HepG2 (cell line): ENCODE results near the gene ETS1. TPM values are rescaled to one million over a fixed set of nuclear protein-coding genes. Genes with fewer than 3 reads are reported as not detected.

Experiments
- ATAC-seq: fragments of 200-7000 bp; cut with Tn5 transposase; 3 replicates; pipeline ENCODE4 v1.9.1; 2020; ENCODE audit warnings: mild to moderate bottlenecking, moderate library complexity
- BruUV-seq: library from RNA; stranded (reverse); fragments of 400-500 nt; replicated peaks from 2 replicates; lab custom pipeline; 2021; lab: Mats Ljungman, UMichigan
- CTCF ChIA-PET: fragments of 300-600 bp; formaldehyde crosslinking; extraction: SDS; loops from one replicate; lab custom pipeline; 2021; ENCODE audit warnings: low total read pairs, inconsistent platforms, low intra/inter-chr PET ratio; lab: Yijun Ruan, JAX
- POLR2A ChIA-PET: fragments of 350-600 bp; sonication (Branson Sonifier 250); formaldehyde crosslinking; loops from one replicate; lab custom pipeline; 2020; ENCODE audit warnings: antibody characterized with exemption, inconsistent platforms; lab: Yijun Ruan, JAX
- DNase-seq: peaks from one replicate; pipeline ENCODE4 v3.0.0-alpha.2; 2015; ENCODE audit warnings: low spot score
- FAIRE-seq: peaks from 3 replicates; lab custom pipeline; 2011; peaks lifted over from hg19 to GRCh38; lab: Jason Lieb, UNC
- H2AFZ ChIP-seq: one replicate; pipeline ENCODE4 v1.6.1; 2011; ENCODE audit warnings: low read length, inconsistent platforms
- H3K27ac ChIP-seq: fragments of 300-600 bp; 3 replicates; pipeline ENCODE4 v1.8.0; 2011; ENCODE audit warnings: mixed run types, mild to moderate bottlenecking, mixed read lengths, low read length, inconsistent platforms; ENCODE audit not compliant: insufficient read depth; ENCODE audit errors: extremely low read length
- H3K27me3 ChIP-seq, 2 experiments: fragments of 200-600 bp in 1 of 2; 2 replicates in 1 of 2; 3 replicates in 1 of 2; pipeline versions ENCODE4 v1.6.0 to v1.8.0; 2011; ENCODE audit warnings: low read length in 2 of 2, mild to moderate bottlenecking in 2 of 2, moderate library complexity in 2 of 2, inconsistent platforms in 1 of 2; ENCODE audit not compliant: insufficient read depth in 2 of 2, control insufficient read depth in 1 of 2
- H3K36me3 ChIP-seq, 2 experiments: fragments of 200-600 bp in 1 of 2; replicated peaks in 1 of 2; 2 replicates in 1 of 2; 3 replicates in 1 of 2; pipeline versions ENCODE4 v1.5.1 to v1.8.0; 2011; ENCODE audit warnings: low read length in 2 of 2, inconsistent platforms in 1 of 2; ENCODE audit not compliant: insufficient read depth in 2 of 2, control insufficient read depth in 1 of 2
- H3K4me1 ChIP-seq: 2 replicates; pipeline ENCODE4 v1.5.1; 2012; ENCODE audit warnings: low read length, inconsistent platforms; ENCODE audit not compliant: insufficient read depth
- H3K4me2 ChIP-seq: 2 replicates; pipeline ENCODE4 v1.6.0; 2011; ENCODE audit warnings: low read depth, low read length, inconsistent platforms
- H3K4me3 ChIP-seq, 3 experiments: fragments of 200-600 bp in 1 of 3; sonication (generic), shearing (Covaris generic) in 1 of 3; replicated peaks in 1 of 3; 2 replicates each; pipeline ENCODE4 v1.5.1; 2011 to 2016; ENCODE audit warnings: low read length in 3 of 3, inconsistent platforms in 2 of 3, low read depth in 2 of 3, mild to moderate bottlenecking in 2 of 3, control low read depth in 1 of 3, mixed read lengths in 1 of 3; ENCODE audit not compliant: insufficient read depth in 1 of 3
- H3K79me2 ChIP-seq: one replicate; pipeline ENCODE4 v1.6.1; 2011; ENCODE audit warnings: low read length, inconsistent platforms; ENCODE audit not compliant: insufficient read depth
- H3K9ac ChIP-seq: 2 replicates; pipeline ENCODE4 v1.6.0; 2011; ENCODE audit warnings: mild to moderate bottlenecking, low read depth, low read length, inconsistent platforms; ENCODE audit not compliant: insufficient read depth
- H3K9me3 ChIP-seq: 2 replicates; pipeline ENCODE4 v1.5.1; 2012; ENCODE audit warnings: mild to moderate bottlenecking, low read length
- H4K20me1 ChIP-seq: 2 replicates; pipeline ENCODE4 v1.6.0; 2011; ENCODE audit warnings: inconsistent platforms, mild to moderate bottlenecking, low read length, moderate library complexity; ENCODE audit not compliant: insufficient read depth
- ATF7-NPFF ChIP-seq: sonication (generic); formaldehyde crosslinking; IDR thresholded peaks from 2 replicates; pipeline ENCODE4 v1.8.1; 2023; ENCODE audit warnings: mild to moderate bottlenecking, low read depth, missing genetic modification reagents, moderate library complexity
- DPF2 ChIP-seq: sonication (generic); formaldehyde crosslinking; IDR thresholded peaks from 2 replicates; pipeline ENCODE4 v1.4.0; 2020; ENCODE audit warnings: mild to moderate bottlenecking, low read depth, missing genetic modification reagents, borderline replicate concordance
- GATA4 ChIP-seq: sonication (generic); IDR thresholded peaks from 2 replicates; pipeline ENCODE4 v1.6.1; 2016; ENCODE audit warnings: antibody characterized with exemption, low read depth, borderline replicate concordance
- IKZF5 ChIP-seq: IDR thresholded peaks from 2 replicates; pipeline ENCODE4 v1.6.1; 2018; ENCODE audit warnings: missing genetic modification reagents, mild to moderate bottlenecking, missing compliant biosample characterization
- MATR3 ChIP-seq: sonication (generic); formaldehyde crosslinking; IDR thresholded peaks from 2 replicates; pipeline ENCODE4 v1.4.0; 2020; ENCODE audit warnings: missing genetic modification reagents
- MLLT10 ChIP-seq: sonication (generic); formaldehyde crosslinking; IDR thresholded peaks from 2 replicates; pipeline ENCODE4 v1.4.0; 2020; ENCODE audit warnings: missing genetic modification reagents
- MXD1 ChIP-seq: sonication (generic); formaldehyde crosslinking; IDR thresholded peaks from 2 replicates; pipeline ENCODE4 v1.4.0; 2020; ENCODE audit warnings: mild to moderate bottlenecking, missing genetic modification reagents
- MXI1 ChIP-seq: IDR thresholded peaks from 3 replicates; pipeline ENCODE4 v1.6.1; 2012; ENCODE audit warnings: low read depth, low read length, inconsistent platforms, borderline replicate concordance
- SOX13 ChIP-seq, 3 experiments: fragments of 450-650 bp in 1 of 3; sonication (generic) in 1 of 3; formaldehyde crosslinking in 1 of 3; IDR thresholded peaks in 2 of 3; conservative IDR thresholded peaks in 1 of 3; 2 replicates each; pipeline versions ENCODE4 v1.5.0 to v1.6.1; 2016 to 2020; ENCODE audit warnings: antibody characterized with exemption in 1 of 3, mild to moderate bottlenecking in 1 of 3, missing compliant biosample characterization in 1 of 3, missing genetic modification reagents in 1 of 3, moderate library complexity in 1 of 3
- TOE1 ChIP-seq: sonication (generic); formaldehyde crosslinking; IDR thresholded peaks from 2 replicates; pipeline ENCODE4 v1.4.0; 2020; ENCODE audit warnings: mild to moderate bottlenecking, missing genetic modification reagents
- ZMAT5 ChIP-seq: sonication (generic); formaldehyde crosslinking; IDR thresholded peaks from 2 replicates; pipeline ENCODE4 v1.5.0; 2020; ENCODE audit warnings: mild to moderate bottlenecking, low read depth, missing genetic modification reagents, borderline replicate concordance
- ZNF484 ChIP-seq: sonication (generic); formaldehyde crosslinking; IDR thresholded peaks from 2 replicates; pipeline ENCODE4 v1.5.1; 2020; ENCODE audit warnings: mild to moderate bottlenecking, low read depth, missing genetic modification reagents, borderline replicate concordance
- ZNF589 ChIP-seq: sonication (generic); formaldehyde crosslinking; conservative IDR thresholded peaks from 2 replicates; pipeline ENCODE4 v1.8.0; 2022; ENCODE audit warnings: mild to moderate bottlenecking, moderate library complexity, missing genetic modification reagents
- WGBS: methylation state at CpG from one replicate; pipeline ENCODE4 v1.1.6; 2017; ENCODE audit warnings: low lambda C conversion rate; 5-methylcytosine and 5-hydroxymethylcytosine counted together
- in situ Hi-C: cut with HindIII; loops from 2 replicates; pipeline ENCODE4 v1.10.0; 2017; ENCODE audit warnings: low pct_unique_long_range_greater_than_20kb; ENCODE audit not compliant: extremely low pct_ligation_motif_present
- intact Hi-C: fragments of 100-400 bp; cut with micrococcal nuclease; formaldehyde crosslinking; loops from one replicate; pipeline ENCODE4 v1.10.0; 2022; ENCODE audit not compliant: unreplicated experiment
- polyA plus RNA-seq, 8 experiments: library from polyadenylated mRNA; depleted of rRNA in 3 of 8; stranded (reverse) in 7 of 8; unstranded in 1 of 8; fragments of >200 nt; fragmentation: Illumina TruSeq in 4 of 8; extraction: Trizol in 4 of 8; gene quantifications; 2 replicates each; pipeline versions ENCODE4 v1.2.1 to v1.2.3, GENCODE V29; 2011 to 2016; ENCODE audit warnings: low read depth in 4 of 8, missing spikeins in 1 of 8, mixed read lengths in 1 of 8; ENCODE audit not compliant: insufficient read depth in 1 of 8
- total RNA-seq, 5 experiments: library from RNA; depleted of rRNA; stranded (reverse); fragments of >200 nt; fragmentation: Illumina TruSeq; extraction: Trizol; gene quantifications; 2 replicates each; pipeline ENCODE4 v1.2.3, GENCODE V29; 2016; ENCODE audit warnings: low read depth in 1 of 5
- TF ChIP-seq, protein P1 (sequence below): sonication (generic); formaldehyde crosslinking; IDR thresholded peaks from 2 replicates; pipeline ENCODE4 v1.5.1; 2020; ENCODE audit warnings: mild to moderate bottlenecking, missing genetic modification reagents

The ETS1 gene
- total and polyA plus RNA-seq, 2 of the 13 experiments (the other 11 are each of a cell fraction or from before 2014, with no cell fraction given) = 0.18 to 0.34 TPM

- ATAC-seq = no peak
- Histone ChIP-seq H3K9ac (no peak overlapping the region), H3K9me3 (no peaks in the 10 kb centered on the region), H2AFZ (no peak overlapping the region), H3K4me2 (no peak overlapping the region), H4K20me1 (no peaks in the 10 kb centered on the region), H3K79me2 (no peaks in the 10 kb centered on the region), H3K27ac (no peak overlapping the region), H3K4me3 (no peak overlapping the region), H3K36me3 (no peaks in the 10 kb centered on the region), H3K27me3 (peaks cover 0 to 11% of the 10 kb centered on the region in 2 experiments; a peak in 2 of 5 replicates), H3K4me1 (no peaks in the 10 kb centered on the region)
- no TSS peak for BruUV-seq
- in situ Hi-C loops (no loop called here), intact Hi-C loops (no loop called here)
- no peak for TF ChIP-seq ZNF589 (CRISPR knock-in tag)
- no peak for TF ChIP-seq MXI1
- TF ChIP-seq GATA4 = no peak
- no peak for TF ChIP-seq SOX13 (IDR thresholded peaks at IDR 0.05)
- TF ChIP-seq SOX13 (CRISPR knock-in tag; conservative IDR thresholded peaks at IDR 0.05 in 1 of 2, IDR thresholded peaks at IDR 0.05 in 1 of 2) = no peak
- no peak for TF ChIP-seq ZNF484 (CRISPR knock-in tag)
- FAIRE-seq = no peak
- WGBS = under 1% methylated on average over 3 of the region's 3 CpGs
- DNase-seq = no peak
- ChIA-PET CTCF (no interaction called here), POLR2A (no interaction called here)
These were observed 7.9 kb upstream of the ETS1 start for GRCh38 chr11:128595221-128595620.

DNA sequence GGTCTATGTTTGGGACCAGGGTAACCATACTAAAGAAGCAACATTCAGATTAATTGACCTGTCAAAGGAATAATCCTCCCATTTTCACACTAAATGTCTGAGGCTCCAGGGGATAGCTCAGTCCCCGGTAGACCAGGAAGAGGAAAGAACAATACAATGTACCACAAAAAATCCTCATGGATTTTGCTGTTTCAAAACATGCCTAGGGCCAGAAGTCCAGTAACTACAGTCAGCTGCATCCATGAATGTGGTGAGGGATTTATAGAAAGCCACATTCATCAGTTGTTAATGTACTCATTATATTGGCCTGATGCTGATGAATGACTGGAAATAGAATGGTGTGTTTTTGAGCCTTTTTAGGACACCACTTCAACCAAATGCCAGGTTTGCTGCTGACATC, 6.9 kb upstream of the ETS1 start:
- no peak for ATAC-seq
- CTCF ChIA-PET = no interaction called here
- POLR2A ChIA-PET = no interaction called here
- H3K27ac ChIP-seq = no peak overlapping the region
- no peak overlapping the region for H3K4me3 ChIP-seq
- H3K4me1 ChIP-seq = no peaks in the 10 kb centered on the region
- intact Hi-C loops = no loop called here
- no peaks in the 10 kb centered on the region for H3K79me2 ChIP-seq
- in situ Hi-C loops = no loop called here
- no peak for DNase-seq
- FAIRE-seq = no peak
- no peaks in the 10 kb centered on the region for H3K36me3 ChIP-seq
- H3K9me3 ChIP-seq = no peaks in the 10 kb centered on the region
- no TSS peak for BruUV-seq
- no peak overlapping the region for H3K9ac ChIP-seq
- no peaks in the 10 kb centered on the region for H4K20me1 ChIP-seq
- H2AFZ ChIP-seq = no peak overlapping the region
- no peak overlapping the region for H3K4me2 ChIP-seq
- H3K27me3 ChIP-seq = peaks cover 0 to 11% of the 10 kb centered on the region in 2 experiments; a peak in 2 of 5 replicates
- WGBS = 0% methylated on average over 1 of the region's 1 CpG
- no peak for TF ChIP-seq MATR3 (CRISPR knock-in tag)
- TF ChIP-seq IKZF5 (CRISPR knock-in tag) = no peak
- no peak for TF ChIP-seq ATF7-NPFF (CRISPR knock-in tag)
- TF ChIP-seq, protein P1, sequence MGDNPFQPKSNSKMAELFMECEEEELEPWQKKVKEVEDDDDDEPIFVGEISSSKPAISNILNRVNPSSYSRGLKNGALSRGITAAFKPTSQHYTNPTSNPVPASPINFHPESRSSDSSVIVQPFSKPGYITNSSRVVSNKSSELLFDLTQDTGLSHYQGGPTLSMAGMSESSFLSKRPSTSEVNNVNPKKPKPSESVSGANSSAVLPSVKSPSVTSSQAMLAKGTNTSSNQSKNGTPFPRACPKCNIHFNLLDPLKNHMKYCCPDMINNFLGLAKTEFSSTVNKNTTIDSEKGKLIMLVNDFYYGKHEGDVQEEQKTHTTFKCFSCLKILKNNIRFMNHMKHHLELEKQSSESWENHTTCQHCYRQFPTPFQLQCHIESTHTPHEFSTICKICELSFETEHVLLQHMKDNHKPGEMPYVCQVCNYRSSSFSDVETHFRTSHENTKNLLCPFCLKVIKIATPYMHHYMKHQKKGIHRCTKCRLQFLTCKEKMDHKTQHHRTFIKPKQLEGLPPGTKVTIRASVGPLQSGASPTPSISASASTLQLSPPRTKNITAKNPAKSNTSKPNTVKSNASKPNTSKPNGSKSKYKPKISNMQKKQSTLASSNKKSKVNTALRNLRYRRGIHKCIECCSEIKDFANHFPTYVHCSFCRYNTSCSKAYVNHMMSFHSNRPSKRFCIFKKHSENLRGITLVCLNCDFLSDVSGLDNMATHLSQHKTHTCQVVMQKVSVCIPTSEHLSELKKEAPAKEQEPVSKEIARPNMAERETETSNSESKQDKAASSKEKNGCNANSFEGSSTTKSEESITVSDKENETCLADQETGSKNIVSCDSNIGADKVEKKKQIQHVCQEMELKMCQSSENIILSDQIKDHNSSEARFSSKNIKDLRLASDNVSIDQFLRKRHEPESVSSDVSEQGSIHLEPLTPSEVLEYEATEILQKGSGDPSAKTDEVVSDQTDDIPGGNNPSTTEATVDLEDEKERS (CRISPR knock-in tag) = no peak
- TF ChIP-seq MLLT10 = no peak
- TF ChIP-seq DPF2 = no peak
- TF ChIP-seq ZMAT5 (CRISPR knock-in tag) = no peak
- no peak for TF ChIP-seq MXD1 (CRISPR knock-in tag)
- no peak for TF ChIP-seq TOE1 (CRISPR knock-in tag)
